GM12873 (cell line): ENCODE results near the gene PRLHR.

Experiments
- CTCF ChIP-seq: IDR thresholded peaks from 2 replicates; pipeline ENCODE4 v1.5.1; 2012; ENCODE audit warnings: low read depth, mild to moderate bottlenecking, moderate library complexity, low read length, control low read depth; ENCODE audit not compliant: insufficient read depth; ENCODE audit errors: missing control alignments

The PRLHR gene

GRCh38 chr10:118557946-118558345 lies 37.5 kb downstream of the PRLHR start:
- no peak for TF ChIP-seq CTCF

- no peak for TF ChIP-seq CTCF
These were observed 43.8 kb downstream of the PRLHR start for GRCh38 chr10:118551535-118552100.

GRCh38 chr10:118547282-118547681 lies 48.2 kb downstream of the PRLHR start:
- no peak for TF ChIP-seq CTCF

GRCh38 chr10:118546479-118546878 lies 49.0 kb downstream of the PRLHR start:
- no peak for TF ChIP-seq CTCF

- no peak for TF ChIP-seq CTCF
These were observed 50.1 kb downstream of the PRLHR start for GRCh38 chr10:118545381-118545780.

GRCh38 chr10:118544401-118544948 lies 51.0 kb downstream of the PRLHR start:
- no peak for TF ChIP-seq CTCF

GRCh38 chr10:118543714-118544400 lies 51.6 kb downstream of the PRLHR start:
- TF ChIP-seq CTCF, result peak; percentile 77
